OCI-LY7 (cell line): ENCODE results near the gene KLF11. TPM values are rescaled to one million over a fixed set of nuclear protein-coding genes. Genes with fewer than 3 reads are reported as not detected.

Experiments used
- BruUV-seq: library from RNA; stranded (reverse); fragments of 400-500 nt; replicated peaks from 2 replicates; lab custom pipeline; 2021; lab: Mats Ljungman, UMichigan
- CTCF ChIA-PET: fragments of 300-600 bp; sonication (Branson Sonifier 250); formaldehyde crosslinking; loops from one replicate; lab custom pipeline; 2022; ENCODE audit warnings: antibody characterized with exemption; ENCODE audit not compliant: unreplicated experiment; lab: Charles Lee
- POLR2A ChIA-PET: fragments of 300-600 bp; sonication (Branson Sonifier 250); formaldehyde crosslinking; loops from one replicate; lab custom pipeline; 2022; ENCODE audit warnings: antibody characterized with exemption; lab: Charles Lee
- DNase-seq: peaks from one replicate; pipeline ENCODE4 v3.0.0-alpha.2; 2015; ENCODE audit warnings: low spot score
- H2AFZ ChIP-seq: fragments of 200-600 bp; sonication (generic), shearing (Covaris generic); 2 replicates; pipeline ENCODE4 v1.6.1; 2014; ENCODE audit warnings: mild to moderate bottlenecking, antibody characterized with exemption, low read length, moderate library complexity
- H3K27ac ChIP-seq: fragments of 200-600 bp; sonication (generic); 2 replicates; pipeline ENCODE4 v1.5.1; 2014; ENCODE audit warnings: mixed run types, low read depth, mild to moderate bottlenecking, moderate library complexity, low read length, inconsistent platforms; ENCODE audit not compliant: poor library complexity, severe bottlenecking
- H3K36me3 ChIP-seq: fragments of 200-600 bp; sonication (generic); 2 replicates; pipeline ENCODE4 v1.6.1; 2014; ENCODE audit warnings: mild to moderate bottlenecking, antibody characterized with exemption, low read length, moderate library complexity, mixed read lengths; ENCODE audit not compliant: insufficient read depth
- H3K4me1 ChIP-seq: fragments of 200-600 bp; sonication (generic); 2 replicates; pipeline ENCODE4 v1.5.1; 2014; ENCODE audit warnings: mild to moderate bottlenecking, low read length; ENCODE audit not compliant: insufficient read depth, poor library complexity, severe bottlenecking
- H3K4me2 ChIP-seq: fragments of 200-600 bp; sonication (generic); 2 replicates; pipeline ENCODE4 v1.6.1; 2014; ENCODE audit warnings: mild to moderate bottlenecking, low read length
- H3K4me3 ChIP-seq: fragments of 200-600 bp; sonication (generic); 2 replicates; pipeline ENCODE4 v1.5.1; 2014; ENCODE audit warnings: mild to moderate bottlenecking, low read depth, low read length; ENCODE audit not compliant: poor library complexity, severe bottlenecking
- H3K79me2 ChIP-seq: fragments of 200-600 bp; sonication (generic); 2 replicates; pipeline ENCODE4 v1.6.1; 2016; ENCODE audit warnings: low read depth, mild to moderate bottlenecking, low read length, moderate library complexity, mixed read lengths; ENCODE audit not compliant: insufficient read depth
- H3K9me2 ChIP-seq: fragments of 200-600 bp; sonication (generic); 2 replicates; pipeline ENCODE4 v1.6.1; 2016; ENCODE audit warnings: mild to moderate bottlenecking, low read length, mixed read lengths; ENCODE audit not compliant: insufficient read depth
- H3K9me3 ChIP-seq: fragments of 200-600 bp; sonication (generic); 2 replicates; pipeline ENCODE4 v1.6.1; 2014; ENCODE audit warnings: mild to moderate bottlenecking, mixed run types, low read length, mixed read lengths
- H4K20me1 ChIP-seq: fragments of 200-600 bp; sonication (generic); 2 replicates; pipeline ENCODE4 v1.6.1; 2014; ENCODE audit warnings: mild to moderate bottlenecking, antibody characterized with exemption, low read length, moderate library complexity, mixed read lengths; ENCODE audit not compliant: insufficient read depth
- EZH2phosphoT487 ChIP-seq: fragments of 200-600 bp; sonication (generic); IDR thresholded peaks from 2 replicates; pipeline ENCODE4 v1.6.1; 2018; ENCODE audit warnings: low read depth, borderline replicate concordance, mild to moderate bottlenecking, mixed run types, antibody characterized with exemption, low read length, moderate library complexity, mixed read lengths
- intact Hi-C: fragments of 100-400 bp; cut with micrococcal nuclease; formaldehyde crosslinking; loops from one replicate; pipeline ENCODE4 v1.10.0; 2022; ENCODE audit not compliant: unreplicated experiment
- total RNA-seq, 2 experiments: library from RNA; depleted of rRNA in 1 of 2; stranded (reverse); fragments of >200 nt in 1 of 2; shearing (Covaris generic) in 1 of 2; gene quantifications; 2 replicates each; pipeline ENCODE4 v1.2.3, GENCODE V29; 2014 to 2022
- TF ChIP-seq, protein P1 (sequence below): fragments of 200-600 bp; sonication (generic); conservative IDR thresholded peaks from 2 replicates; pipeline ENCODE4 v1.5.1; 2014; ENCODE audit warnings: mild to moderate bottlenecking, antibody characterized with exemption, low read length, moderate library complexity, mixed read lengths

KLF11 gene
- total RNA-seq, 2 experiments from 2014 or later: 6.5 to 14.9 TPM

DNA sequence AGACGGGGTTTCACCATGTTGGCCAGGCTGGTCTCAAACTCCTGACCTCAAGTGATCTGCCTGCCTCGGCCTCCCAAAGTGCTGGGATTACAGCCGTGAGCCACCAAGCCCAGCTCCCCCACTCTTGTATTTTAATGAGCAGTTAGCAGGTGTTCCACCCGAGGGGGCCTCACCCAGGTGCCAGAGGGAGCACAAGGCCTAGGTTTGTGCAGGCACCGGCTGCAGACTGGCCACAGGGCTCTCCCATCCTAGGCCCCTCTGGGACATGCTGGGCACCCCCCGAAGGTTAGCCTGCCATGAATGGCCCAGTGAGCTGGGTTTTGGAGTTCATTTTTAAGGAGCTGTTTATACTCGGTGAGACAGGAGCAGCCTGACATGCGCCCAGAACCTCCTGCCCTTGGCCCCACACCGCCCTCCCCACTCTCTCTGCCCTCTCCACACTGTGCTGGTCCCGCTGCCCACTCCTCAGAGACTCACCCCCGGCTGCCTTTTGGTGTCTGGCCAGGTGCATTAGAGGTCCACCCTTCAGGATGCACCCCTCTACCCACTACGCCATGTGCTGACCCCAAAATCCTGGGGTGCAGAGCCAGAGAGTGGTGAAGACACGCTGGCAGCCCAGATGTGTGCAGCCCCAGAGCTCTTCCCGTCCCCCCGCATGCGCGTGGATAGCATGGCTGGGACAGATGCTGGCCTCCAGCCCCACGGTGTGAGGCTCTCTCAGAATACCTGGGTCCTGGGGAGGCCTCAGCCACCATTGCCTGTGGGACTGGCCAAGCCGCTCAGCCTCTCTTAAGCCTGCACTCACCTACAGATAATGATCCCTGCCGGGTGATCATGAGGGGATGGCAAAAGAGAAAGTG is 11.2 kb upstream of the KLF11 start:
- no peak overlapping the region for H3K27ac ChIP-seq
- no peaks in the 10 kb centered on the region for H3K36me3 ChIP-seq
- no peaks in the 10 kb centered on the region for H3K4me1 ChIP-seq
- ChIA-PET POLR2A (no interaction called here), CTCF (no interaction called here)
- H4K20me1 ChIP-seq: no peaks in the 10 kb centered on the region
- H2AFZ ChIP-seq: no peak overlapping the region
- H3K79me2 ChIP-seq: no peaks in the 10 kb centered on the region
- no peaks in the 10 kb centered on the region for H3K9me3 ChIP-seq
- intact Hi-C loops: no loop called here
- no TSS peak for BruUV-seq
- no peak overlapping the region for H3K4me3 ChIP-seq
- TF ChIP-seq, protein P1, sequence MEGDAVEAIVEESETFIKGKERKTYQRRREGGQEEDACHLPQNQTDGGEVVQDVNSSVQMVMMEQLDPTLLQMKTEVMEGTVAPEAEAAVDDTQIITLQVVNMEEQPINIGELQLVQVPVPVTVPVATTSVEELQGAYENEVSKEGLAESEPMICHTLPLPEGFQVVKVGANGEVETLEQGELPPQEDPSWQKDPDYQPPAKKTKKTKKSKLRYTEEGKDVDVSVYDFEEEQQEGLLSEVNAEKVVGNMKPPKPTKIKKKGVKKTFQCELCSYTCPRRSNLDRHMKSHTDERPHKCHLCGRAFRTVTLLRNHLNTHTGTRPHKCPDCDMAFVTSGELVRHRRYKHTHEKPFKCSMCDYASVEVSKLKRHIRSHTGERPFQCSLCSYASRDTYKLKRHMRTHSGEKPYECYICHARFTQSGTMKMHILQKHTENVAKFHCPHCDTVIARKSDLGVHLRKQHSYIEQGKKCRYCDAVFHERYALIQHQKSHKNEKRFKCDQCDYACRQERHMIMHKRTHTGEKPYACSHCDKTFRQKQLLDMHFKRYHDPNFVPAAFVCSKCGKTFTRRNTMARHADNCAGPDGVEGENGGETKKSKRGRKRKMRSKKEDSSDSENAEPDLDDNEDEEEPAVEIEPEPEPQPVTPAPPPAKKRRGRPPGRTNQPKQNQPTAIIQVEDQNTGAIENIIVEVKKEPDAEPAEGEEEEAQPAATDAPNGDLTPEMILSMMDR: no peak
- TF ChIP-seq EZH2phosphoT487: no peak
- no peak for DNase-seq
- no peak overlapping the region for H3K4me2 ChIP-seq
- no peaks in the 10 kb centered on the region for H3K9me2 ChIP-seq

DNA sequence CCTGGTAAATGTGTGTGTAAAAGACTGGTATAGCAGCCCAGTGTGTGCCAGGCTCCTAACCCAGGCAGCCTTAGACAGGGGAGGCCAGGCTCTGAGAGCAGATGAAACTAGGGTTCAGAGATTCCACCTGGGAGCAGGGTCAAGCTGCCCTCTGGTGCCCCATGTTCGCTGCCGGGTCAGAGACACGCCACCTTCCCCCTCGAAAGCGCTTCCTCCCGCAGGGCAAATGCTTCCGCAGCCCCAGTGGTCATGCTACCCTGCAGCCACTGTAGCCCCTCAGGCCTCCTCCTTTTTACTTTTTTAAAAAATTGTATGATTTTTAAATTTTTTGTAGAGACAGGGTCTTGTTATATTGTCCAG is 10.6 kb upstream of the KLF11 start:
- no peak for TF ChIP-seq EZH2phosphoT487
- TF ChIP-seq, protein P1: no peak
- no peaks in the 10 kb centered on the region for H4K20me1 ChIP-seq
- no peaks in the 10 kb centered on the region for H3K9me2 ChIP-seq
- H3K9me3 ChIP-seq: no peaks in the 10 kb centered on the region
- intact Hi-C loops: no loop called here
- no peak overlapping the region for H3K4me3 ChIP-seq
- no peaks in the 10 kb centered on the region for H3K36me3 ChIP-seq
- BruUV-seq: no TSS peak
- CTCF ChIA-PET: no interaction called here
- H3K4me1 ChIP-seq: no peaks in the 10 kb centered on the region
- no peak overlapping the region for H3K27ac ChIP-seq
- POLR2A ChIA-PET: no interaction called here
- no peak overlapping the region for H3K4me2 ChIP-seq
- DNase-seq: no peak
- no peak overlapping the region for H2AFZ ChIP-seq
- no peaks in the 10 kb centered on the region for H3K79me2 ChIP-seq

DNA sequence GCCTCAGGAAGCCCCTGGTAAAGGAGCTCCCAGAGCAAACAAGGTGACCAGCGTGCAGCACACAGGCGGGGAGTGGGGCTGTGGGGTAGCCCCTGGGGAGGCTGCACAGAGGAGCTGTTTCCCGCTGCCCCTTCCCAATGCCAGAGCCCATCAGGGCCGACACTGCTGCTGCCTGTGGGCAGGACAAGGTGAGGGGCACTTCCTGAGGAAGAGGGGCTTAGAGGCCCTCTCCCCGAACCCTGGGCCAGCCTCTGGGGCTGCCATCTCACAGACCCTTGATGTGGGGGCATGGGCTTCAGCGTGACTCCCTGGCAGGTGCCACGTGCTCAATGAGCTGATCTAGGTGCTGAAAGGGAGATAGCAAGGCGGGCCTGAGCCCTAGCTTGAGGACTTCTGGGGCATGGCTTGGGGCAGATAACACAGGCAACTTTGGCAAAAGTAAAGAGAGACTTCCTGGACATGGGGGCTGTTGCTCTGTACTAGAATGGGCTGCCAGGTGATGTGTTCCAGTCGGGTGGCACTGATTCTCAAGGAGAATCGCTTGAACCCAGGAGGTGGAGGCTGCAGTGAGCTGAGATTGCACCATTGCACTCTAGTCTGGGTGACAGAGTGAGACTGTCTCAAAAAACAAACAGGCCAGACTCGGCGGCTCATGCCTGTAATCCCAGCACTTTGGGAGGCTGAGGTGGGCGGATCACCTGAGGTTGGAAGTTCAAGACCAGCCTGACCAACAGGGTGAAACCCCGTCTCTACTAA is 9.9 kb upstream of the KLF11 start:
- Histone ChIP-seq H3K27ac (no peak overlapping the region), H3K4me3 (no peak overlapping the region), H3K36me3 (no peaks in the 10 kb centered on the region), H3K4me2 (no peak overlapping the region), H3K79me2 (no peaks in the 10 kb centered on the region), H3K9me2 (no peaks in the 10 kb centered on the region), H2AFZ (no peak overlapping the region), H3K9me3 (no peaks in the 10 kb centered on the region), H3K4me1 (no peaks in the 10 kb centered on the region), H4K20me1 (no peaks in the 10 kb centered on the region)
- POLR2A ChIA-PET: no interaction called here
- no TSS peak for BruUV-seq
- DNase-seq: no peak
- intact Hi-C loops: no loop called here
- TF ChIP-seq, protein P1: no peak
- no peak for TF ChIP-seq EZH2phosphoT487
- CTCF ChIA-PET: no interaction called here
